HCT116 (cell line): ENCODE measurements around the gene TWSG1.

ENCODE experiments used
- CEBPB ChIP-seq: IDR thresholded peaks from 2 replicates; pipeline ENCODE4 v1.6.1; 2012; ENCODE audit warnings: low read depth
- EZH2 ChIP-seq: fragments of 200-600 bp; sonication (generic); IDR thresholded peaks from 2 replicates; pipeline ENCODE4 v1.6.1; 2017; ENCODE audit warnings: antibody characterized with exemption, mixed run types
- EZH2phosphoT487 ChIP-seq: fragments of 200-600 bp; IDR thresholded peaks from 2 replicates; pipeline ENCODE4 v1.6.1; 2018; ENCODE audit warnings: antibody characterized with exemption, borderline replicate concordance
- FOSL1 ChIP-seq: IDR thresholded peaks from 2 replicates; pipeline ENCODE4 v1.6.1; 2012; ENCODE audit warnings: low read depth
- POLR2A ChIP-seq: IDR thresholded peaks from 2 replicates; pipeline ENCODE4 v1.7.0; 2011; ENCODE audit warnings: borderline replicate concordance; ENCODE audit not compliant: insufficient read depth, insufficient read length; ENCODE audit errors: extremely low read depth
- POLR2AphosphoS5 ChIP-seq: IDR thresholded peaks from 2 replicates; pipeline ENCODE4 v1.6.1; 2011; ENCODE audit warnings: mild to moderate bottlenecking, low read depth, low read length, moderate library complexity
- RAD21 ChIP-seq: IDR thresholded peaks from 2 replicates; pipeline ENCODE4 v1.6.1; 2012; ENCODE audit warnings: low read depth, mild to moderate bottlenecking
- SIN3A ChIP-seq: IDR thresholded peaks from 2 replicates; pipeline ENCODE4 v1.6.1; 2012; ENCODE audit warnings: low read depth
- ZNF274 ChIP-seq: fragments of 200-500 bp; sonication (Bioruptor generic); IDR thresholded peaks from 2 replicates; pipeline ENCODE4 v1.6.1; 2014; ENCODE audit warnings: mild to moderate bottlenecking, low read depth, low read length, inconsistent platforms
- TF ChIP-seq, protein P1 (sequence below), 3 experiments: fragments of 200-600 bp in 1 of 3; sonication (generic) in 1 of 3; IDR thresholded peaks in 2 of 3; conservative IDR thresholded peaks in 1 of 3; 2 replicates each; pipeline ENCODE4 v1.5.1; 2012 to 2017; ENCODE audit warnings: low read depth in 2 of 3, low read length in 2 of 3, antibody characterized with exemption in 1 of 3, borderline replicate concordance in 1 of 3, control low read depth in 1 of 3, mild to moderate bottlenecking in 1 of 3, mixed read lengths in 1 of 3, mixed run types in 1 of 3, moderate library complexity in 1 of 3; ENCODE audit not compliant: insufficient read depth in 1 of 3
- TF ChIP-seq, protein P2 (sequence below): IDR thresholded peaks from 2 replicates; pipeline ENCODE4 v1.6.1; 2012; ENCODE audit warnings: low read depth
- TF ChIP-seq, protein P3 (sequence below): IDR thresholded peaks from 2 replicates; pipeline ENCODE4 v1.6.1; 2012

DNA sequence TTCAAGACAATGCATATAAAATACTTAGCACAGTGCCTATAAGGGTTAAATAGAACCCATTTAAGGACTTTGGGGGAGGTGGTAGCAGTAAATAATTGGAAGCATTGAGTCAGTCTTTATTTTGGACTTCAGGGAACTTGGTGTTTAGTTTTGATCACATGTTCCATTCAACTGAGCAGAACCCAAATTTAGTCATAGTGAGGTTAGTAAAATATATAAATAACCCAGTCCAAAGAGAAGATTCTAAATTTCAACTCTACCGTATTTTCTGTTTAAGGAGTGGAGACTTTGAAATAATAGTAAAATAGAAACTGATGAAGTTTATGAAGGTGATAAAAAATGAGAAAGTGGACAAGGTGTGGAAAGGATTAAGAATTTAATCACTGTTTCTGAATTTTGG lies 19.7 kb downstream of the TWSG1 start:
- TF ChIP-seq RAD21 (no peak), SIN3A (no peak), POLR2A (no peak), EZH2 (no peak), POLR2AphosphoS5 (no peak), CEBPB (no peak), FOSL1 (no peak), ZNF274 (no peak), EZH2phosphoT487 (no peak)
- TF ChIP-seq, protein P1, sequence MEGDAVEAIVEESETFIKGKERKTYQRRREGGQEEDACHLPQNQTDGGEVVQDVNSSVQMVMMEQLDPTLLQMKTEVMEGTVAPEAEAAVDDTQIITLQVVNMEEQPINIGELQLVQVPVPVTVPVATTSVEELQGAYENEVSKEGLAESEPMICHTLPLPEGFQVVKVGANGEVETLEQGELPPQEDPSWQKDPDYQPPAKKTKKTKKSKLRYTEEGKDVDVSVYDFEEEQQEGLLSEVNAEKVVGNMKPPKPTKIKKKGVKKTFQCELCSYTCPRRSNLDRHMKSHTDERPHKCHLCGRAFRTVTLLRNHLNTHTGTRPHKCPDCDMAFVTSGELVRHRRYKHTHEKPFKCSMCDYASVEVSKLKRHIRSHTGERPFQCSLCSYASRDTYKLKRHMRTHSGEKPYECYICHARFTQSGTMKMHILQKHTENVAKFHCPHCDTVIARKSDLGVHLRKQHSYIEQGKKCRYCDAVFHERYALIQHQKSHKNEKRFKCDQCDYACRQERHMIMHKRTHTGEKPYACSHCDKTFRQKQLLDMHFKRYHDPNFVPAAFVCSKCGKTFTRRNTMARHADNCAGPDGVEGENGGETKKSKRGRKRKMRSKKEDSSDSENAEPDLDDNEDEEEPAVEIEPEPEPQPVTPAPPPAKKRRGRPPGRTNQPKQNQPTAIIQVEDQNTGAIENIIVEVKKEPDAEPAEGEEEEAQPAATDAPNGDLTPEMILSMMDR (IDR thresholded peaks at IDR 0.05 in 2 of 3, conservative IDR thresholded peaks at IDR 0.05 in 1 of 3; ENCODE audit: borderline replicate concordance in 1 of 3, insufficient read depth in 1 of 3, low read depth in 2 of 3, low read length in 2 of 3) = no peak
- TF ChIP-seq, protein P2, sequence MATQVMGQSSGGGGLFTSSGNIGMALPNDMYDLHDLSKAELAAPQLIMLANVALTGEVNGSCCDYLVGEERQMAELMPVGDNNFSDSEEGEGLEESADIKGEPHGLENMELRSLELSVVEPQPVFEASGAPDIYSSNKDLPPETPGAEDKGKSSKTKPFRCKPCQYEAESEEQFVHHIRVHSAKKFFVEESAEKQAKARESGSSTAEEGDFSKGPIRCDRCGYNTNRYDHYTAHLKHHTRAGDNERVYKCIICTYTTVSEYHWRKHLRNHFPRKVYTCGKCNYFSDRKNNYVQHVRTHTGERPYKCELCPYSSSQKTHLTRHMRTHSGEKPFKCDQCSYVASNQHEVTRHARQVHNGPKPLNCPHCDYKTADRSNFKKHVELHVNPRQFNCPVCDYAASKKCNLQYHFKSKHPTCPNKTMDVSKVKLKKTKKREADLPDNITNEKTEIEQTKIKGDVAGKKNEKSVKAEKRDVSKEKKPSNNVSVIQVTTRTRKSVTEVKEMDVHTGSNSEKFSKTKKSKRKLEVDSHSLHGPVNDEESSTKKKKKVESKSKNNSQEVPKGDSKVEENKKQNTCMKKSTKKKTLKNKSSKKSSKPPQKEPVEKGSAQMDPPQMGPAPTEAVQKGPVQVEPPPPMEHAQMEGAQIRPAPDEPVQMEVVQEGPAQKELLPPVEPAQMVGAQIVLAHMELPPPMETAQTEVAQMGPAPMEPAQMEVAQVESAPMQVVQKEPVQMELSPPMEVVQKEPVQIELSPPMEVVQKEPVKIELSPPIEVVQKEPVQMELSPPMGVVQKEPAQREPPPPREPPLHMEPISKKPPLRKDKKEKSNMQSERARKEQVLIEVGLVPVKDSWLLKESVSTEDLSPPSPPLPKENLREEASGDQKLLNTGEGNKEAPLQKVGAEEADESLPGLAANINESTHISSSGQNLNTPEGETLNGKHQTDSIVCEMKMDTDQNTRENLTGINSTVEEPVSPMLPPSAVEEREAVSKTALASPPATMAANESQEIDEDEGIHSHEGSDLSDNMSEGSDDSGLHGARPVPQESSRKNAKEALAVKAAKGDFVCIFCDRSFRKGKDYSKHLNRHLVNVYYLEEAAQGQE = no peak
- TF ChIP-seq, protein P3, sequence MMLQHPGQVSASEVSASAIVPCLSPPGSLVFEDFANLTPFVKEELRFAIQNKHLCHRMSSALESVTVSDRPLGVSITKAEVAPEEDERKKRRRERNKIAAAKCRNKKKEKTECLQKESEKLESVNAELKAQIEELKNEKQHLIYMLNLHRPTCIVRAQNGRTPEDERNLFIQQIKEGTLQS = no peak
